Nucleus accumbens (tissue), 56 donors: ENCODE measurements around the gene MSRB3.

Experiments used
- DNase-seq, 56 donors: peaks; one replicate each; lab custom pipeline; 2025; lab: John Stamatoyannopoulos, UW

Gene MSRB3

DNA sequence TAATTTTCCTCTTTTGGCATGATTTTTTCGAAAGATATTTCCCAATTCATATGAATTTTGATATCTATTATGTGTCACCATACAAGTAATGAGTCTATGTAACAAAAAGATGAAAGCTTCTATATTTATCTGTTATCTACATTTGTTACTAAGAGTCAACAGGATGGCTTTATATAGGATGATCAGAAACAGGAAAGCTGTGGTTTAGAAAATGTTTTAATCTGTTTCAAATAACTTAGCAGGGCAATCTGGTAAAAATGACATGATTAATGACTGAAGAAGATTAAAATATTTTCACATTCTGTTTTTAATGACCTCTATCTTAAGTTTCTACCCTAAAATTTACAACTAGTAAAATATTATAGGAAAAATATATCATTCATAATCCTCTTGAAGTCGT, 105.8 kb downstream of the MSRB3 start:
- DNase-seq, result no peak

DNA sequence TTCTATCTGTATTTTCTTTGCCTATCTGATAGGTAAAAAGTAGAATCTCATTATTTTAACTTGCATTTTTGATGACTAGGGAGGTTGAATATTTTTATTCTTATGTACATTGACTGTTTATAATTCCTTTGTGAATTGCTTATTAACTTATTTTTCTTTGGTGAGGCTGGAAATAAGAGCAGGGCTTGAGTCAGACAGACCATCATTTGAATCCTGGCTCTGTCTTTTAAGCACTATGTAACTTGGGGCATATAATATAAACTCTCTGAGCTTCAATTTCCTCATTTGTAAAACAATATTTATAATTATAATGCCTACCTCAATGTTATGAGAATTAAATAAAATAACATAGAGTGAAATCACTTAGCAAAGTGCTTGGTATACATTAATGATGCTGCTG, 108.9 kb downstream of the MSRB3 start:
- DNase-seq, result no peak

DNA sequence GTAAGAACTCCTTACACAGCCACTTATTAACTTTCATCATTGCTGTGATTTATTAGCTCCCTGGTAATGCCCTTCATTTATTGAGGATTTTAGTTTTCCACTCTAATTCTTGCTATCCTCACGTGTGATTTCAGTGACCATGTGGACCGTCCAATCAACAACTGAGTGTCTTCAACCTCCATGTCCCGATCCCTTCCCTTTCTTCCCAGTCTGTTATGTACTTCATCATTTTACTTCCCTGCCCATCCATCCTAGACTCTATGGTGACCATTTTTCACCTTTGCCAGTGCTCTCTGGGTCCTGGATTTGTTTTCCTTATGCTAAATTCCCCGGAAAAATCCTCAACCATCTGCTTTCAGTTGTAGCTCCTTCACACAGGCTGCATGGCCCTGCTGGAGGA, 111.0 kb downstream of the MSRB3 start:
- no peak for DNase-seq

DNA sequence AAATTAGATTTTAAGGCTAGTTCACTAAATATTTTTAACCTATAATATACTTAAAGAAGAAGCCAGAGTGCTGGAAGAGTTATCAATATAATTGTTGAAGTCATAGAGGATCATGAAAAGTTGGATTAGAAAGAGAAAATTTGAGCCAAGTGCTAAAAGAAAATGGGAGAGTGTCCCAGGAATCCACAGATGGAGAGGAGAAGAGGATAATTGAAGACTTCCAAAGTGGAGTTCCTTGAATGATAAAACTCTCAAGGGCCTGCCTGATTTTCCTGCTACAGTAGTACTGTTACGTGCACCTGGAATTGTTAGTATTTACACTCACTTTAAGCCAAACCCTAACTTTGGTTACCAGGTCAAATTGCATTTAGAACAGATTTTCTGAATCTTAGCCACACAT, 113.2 kb downstream of the MSRB3 start:
- DNase-seq, result no peak

DNA sequence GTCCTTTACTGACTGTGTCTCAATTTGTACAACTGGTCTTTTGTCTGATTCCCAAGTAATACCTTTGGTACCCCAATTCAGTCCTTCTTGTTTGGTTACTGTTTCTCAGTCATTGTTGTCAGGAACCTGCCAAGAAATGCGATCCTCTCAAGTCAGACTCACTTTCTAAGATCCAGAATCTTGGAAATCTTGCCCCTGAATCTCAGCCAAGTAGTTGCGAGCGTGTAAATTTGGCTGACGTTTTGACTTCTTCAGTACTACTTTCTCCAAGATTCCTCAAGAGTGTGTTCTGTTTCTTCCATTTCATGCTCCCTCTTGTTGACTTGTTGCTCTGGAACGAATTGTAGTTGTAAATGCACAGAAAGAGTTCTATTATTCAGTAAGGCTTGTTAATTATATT, 114.0 kb downstream of the MSRB3 start:
- DNase-seq, result no peak

DNA sequence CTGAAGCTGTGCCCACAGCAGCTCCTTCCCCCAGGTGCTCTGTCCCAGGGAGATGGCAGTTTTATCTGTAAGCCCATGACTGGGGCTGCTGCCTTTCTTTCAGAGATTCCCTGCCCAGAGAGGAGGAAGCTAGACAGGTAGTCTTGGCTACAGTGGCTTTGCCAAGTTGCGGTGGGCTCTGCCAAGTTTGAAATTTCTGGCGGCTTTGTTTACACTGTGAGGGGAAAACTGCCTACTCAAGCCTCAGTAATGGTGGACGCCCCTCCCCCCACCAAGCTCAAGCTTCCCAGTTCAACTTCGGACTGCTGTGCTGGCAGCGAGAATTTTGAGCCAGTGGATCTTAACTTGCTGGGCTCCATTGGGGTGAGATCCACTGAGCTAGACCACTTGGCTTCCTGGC, 124.7 kb downstream of the MSRB3 start:
- peak in 2 of 56 donors; percentile 3 to 5 for DNase-seq

DNA sequence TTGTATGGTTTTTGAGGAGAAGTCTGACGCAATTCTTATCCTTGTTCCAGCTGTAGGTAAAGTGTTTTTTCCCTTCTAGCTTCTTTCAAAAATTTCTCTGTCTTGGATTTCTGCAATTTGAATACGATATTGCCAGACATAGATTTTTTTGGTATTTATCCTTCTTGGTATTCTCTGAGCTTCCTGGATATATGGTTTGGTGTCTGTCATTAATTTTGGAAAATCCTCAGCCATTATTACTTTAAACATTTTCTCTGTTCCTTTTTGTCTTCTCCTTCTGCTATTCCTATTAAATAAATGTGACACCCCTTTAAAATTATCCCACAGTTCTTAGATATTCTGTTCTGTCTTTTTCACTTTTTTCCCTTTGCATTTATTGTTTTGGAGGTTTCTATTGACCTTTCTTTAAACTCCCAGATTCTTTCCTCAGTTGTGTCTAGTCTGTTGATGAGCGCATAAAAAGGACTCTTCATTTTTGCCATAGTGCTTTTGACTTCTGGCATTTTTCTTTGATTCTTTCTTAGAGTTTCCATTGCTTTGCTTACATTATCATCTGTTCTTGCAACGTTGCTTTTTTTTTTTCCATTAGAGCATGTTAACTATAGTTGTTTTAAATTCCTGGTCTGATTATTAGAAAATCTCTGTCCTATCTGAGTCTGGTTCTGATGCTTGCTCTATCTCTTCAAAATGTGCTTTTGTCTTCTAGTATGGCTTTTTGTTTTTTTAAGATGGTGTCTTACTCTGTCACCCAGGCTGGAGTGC, 129.1 kb downstream of the MSRB3 start:
- no peak for DNase-seq

DNA sequence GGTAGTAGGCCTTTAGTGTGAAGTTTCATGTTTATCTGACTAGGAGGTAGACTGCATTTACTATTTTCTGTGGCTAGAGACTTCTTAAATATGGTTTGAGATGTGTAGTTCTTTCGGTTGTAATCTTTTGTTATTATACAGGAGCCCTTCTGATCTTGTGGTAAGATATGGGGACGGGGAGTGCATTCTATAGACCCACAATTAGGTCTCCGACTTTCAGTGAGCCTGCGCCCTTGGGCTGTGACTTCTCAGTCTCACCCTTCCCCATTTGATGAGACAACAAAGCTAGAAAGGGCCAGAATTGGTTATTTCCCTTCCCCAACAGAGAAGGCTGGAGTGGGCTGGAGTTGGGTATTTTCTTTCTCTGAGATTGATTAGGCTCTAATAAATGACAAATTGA, 130.0 kb downstream of the MSRB3 start:
- DNase-seq, result no peak

DNA sequence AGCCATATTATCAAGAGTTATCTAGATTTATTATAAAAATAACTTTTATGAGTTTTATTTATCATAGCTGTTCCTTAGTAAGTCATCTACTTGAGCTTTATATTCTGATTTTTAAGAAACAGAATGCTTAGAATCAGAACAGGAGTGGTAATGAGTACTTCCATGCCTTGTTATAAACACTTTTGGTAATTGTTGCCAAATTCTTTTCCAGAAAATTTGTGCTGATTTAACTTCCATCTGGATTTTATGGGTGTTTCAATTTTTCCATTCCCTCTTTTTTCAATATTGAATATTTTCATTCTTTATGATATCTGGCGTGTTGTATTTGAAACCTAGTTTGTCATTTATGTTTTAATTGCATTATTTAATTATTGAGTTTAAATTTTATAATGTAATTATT, 131.2 kb downstream of the MSRB3 start:
- DNase-seq, result no peak

DNA sequence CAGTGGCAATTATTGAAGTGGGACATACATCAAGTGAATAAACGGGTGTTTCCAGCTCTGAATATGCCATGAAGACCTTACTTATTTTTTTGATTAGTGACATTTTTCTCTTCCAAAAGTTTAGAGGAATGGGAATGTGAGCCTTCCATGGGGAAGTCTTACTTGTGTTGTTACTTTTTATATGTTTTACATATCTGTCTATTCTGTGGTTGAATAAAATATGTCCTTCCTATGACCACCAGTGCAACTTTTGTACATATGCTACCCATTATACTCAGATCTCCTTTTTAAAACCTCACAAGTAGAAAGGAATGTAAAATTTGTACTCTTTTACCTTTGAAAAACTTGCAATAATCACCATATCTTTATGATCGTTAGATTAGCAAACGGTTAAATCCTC, 132.7 kb downstream of the MSRB3 start:
- DNase-seq, result no peak

DNA sequence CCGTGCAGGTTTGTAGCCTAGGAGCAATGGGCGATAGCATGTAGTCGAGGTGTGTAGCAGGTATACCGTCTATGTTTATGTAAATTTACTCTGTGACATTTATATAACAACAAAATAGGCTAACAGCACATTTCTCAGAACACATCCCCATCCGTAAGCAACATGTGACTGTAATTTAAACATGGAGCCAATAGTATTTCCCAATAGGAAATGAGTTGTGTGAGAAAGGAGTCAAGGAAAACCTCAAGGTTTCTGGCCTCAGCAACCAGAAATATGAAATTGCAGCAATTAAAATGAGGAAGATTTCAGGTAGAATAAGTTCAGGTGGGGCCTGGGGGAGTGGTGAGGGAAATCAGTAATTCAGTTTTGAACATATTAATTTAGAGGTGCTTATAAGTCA, 136.0 kb downstream of the MSRB3 start:
- no peak for DNase-seq

DNA sequence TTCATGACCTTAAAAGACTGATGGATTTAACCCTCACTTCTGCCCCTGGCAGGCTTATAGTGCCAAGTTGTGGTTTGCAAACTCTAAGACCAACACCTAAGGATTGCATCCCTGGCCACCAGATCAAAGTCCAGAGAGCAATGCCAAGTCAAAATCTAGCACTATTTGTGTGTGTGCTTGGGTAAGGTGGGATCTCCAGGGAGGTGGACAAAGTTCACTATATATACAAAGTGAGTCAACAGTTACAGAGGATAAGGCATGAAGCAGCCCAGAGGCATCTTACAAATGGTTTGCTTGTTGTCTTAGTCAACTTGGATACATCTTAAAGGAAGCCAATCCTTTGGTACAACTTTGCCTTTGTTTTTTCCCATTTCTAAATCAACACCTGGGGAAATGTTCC, 137.3 kb downstream of the MSRB3 start:
- no peak for DNase-seq

DNA sequence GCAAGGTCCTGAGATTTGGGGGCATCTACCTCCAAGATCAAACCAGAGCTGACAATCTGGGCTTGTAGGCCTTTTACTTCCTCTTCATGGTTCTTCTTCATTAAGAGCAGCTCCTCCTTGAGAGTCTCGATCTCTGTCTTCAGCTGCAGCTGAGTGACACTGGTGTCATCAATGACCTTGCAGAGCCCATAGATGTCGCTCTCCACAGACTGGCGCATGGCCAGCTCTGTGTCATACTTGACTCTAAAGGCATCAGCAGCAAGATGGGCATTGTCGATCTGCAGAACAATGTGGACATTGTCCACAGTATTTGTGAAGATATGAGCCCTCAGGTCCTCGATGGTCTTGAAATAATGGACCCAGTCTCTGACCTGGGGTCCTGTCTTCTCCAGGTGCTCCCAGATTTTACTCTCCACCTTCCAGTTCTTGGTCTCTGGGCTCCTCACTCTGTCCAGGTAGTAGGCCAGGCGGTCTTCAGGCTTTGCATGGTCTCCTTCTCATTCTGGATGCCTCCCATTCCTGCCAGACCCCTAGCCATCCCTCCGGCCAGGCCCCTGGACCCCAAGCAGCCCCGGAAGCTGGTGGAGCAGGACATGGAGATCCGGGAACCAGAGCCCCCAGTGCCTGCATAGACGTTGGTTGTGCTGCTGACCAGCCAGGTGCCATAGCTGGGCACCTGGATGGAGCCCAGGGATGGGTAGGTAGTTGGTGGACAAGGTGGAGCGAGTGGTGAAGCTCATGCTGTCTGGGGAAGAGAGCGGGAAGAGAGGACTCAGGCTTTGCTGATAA, 141.0 kb downstream of the MSRB3 start:
- no peak for DNase-seq

DNA sequence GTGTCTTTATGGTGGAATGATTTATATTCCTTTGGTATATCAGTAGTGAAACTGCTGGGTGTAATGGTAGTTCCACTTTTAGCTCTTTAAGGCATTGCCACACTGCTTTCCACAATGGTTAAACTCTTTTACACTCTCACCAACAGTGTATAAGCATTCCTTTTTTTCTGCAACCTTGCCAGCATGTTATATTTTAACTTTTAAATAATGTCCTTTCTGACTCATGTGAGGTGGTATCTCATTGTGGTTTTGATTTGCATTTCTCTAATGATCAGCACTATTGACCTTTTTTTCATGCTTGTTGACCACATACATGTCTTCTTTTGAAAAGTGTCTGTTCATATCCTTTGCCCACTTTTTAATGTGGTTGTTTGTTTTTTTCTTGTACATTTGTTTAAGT, 142.5 kb downstream of the MSRB3 start:
- DNase-seq, result no peak

DNA sequence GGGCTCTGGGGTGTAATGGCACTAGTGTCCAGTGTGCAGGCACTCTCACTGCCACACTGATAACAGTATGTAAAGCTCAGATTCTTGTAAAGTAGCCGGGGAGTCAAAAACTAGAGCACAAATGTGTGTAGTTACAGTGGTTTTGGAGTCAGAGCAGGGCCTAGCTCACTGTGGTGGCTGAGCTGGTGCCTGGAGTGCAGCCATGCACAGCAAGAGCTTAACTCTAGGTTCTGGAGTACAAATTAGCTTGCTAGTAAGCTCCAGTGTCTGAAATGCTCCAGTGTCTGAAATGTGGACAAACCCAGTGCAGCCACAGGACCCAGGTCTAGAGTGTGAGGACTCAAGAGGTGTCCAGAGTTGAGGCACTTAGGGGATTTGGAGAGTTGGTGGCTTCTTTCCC, 149.2 kb downstream of the MSRB3 start:
- no peak for DNase-seq

DNA sequence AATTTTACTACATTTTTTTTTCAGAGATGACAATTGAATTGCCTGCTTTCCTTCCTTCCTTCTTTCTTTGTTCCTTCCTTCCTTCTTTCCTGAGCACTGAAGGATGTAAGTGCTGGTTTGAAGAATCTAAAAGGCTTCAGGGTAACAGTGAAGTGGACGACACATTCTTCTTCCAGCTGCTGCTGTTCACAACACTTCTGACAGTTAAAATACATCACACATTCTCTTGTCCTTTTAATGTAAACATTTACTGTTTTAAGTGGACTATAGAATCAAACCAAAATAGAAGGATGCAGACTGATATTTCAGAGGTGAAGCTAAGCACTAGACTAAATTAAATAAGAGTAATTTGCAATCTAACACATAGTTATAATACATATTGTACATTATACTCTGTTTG, 151.5 kb downstream of the MSRB3 start:
- no peak for DNase-seq

DNA sequence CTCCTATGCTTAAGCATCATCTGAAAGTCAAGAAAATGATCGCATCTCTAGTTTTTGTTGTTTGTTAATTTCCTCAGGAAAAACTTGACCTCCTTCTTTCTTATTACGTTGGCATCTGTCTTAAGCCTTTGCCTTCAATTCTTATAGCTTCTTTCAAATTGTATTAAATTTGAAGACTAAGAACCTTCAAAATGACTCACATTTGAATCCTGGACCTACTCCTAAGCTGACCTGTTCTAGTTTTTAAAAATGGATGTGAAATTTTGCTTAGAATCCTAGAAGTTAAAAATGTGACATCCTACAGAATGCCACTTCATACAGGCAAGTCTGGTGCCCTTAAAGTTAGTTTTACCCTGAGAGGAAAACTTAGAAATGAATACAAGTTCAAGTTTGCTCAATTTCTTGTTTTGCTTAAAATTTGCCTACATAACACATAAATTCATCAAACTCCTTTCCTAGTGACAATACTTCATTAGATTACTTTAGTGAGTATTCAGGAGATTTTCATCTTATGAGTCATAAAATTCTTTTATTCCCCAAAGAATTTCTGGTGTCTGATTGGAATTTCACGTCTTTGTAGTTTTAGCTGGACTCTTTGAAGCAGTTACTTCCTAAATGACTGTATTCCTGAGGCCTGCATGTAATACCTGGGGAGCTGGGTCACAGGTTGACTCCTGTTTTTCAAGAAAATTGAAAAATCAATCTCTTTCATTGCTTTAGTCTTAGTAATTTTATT, 152.3 kb downstream of the MSRB3 start:
- DNase-seq, result no peak

DNA sequence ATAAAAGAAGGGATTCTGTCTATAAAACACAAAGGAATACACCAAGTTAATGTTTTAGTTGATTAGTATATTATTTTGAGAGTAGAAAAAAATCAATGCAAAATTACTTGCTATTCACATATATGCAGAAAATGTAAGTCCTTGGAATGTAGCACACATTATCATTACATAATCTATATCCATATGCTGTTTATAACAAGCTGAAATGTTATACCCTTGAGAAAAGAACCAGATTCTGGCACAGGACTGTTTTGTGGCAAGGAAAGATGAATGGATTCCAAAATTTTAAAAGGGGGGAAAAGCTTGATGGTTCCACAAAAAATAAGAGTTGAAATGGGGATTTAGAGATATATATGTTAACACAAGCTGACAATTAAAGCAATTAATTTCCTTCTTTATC, 153.6 kb downstream of the MSRB3 start:
- no peak for DNase-seq

DNA sequence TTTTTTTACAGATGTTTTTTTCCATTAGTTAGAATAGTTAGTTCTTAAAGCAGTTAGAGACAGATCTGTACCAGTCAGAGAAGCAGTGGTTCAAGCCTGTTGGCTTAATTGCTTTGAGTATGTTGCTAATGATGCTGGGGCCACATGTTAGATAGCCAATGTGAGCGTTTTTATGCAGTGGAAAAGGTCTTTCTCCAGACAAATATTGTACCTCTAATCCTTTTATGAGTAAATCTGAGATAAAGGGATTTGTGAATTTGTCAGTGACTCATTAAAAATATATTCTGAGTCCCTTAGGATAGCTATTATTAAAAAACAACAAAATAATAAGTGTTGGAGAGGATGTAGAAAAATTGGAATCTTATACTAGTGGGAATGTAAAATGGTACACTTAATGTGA, 154.2 kb downstream of the MSRB3 start:
- DNase-seq, result no peak

DNA sequence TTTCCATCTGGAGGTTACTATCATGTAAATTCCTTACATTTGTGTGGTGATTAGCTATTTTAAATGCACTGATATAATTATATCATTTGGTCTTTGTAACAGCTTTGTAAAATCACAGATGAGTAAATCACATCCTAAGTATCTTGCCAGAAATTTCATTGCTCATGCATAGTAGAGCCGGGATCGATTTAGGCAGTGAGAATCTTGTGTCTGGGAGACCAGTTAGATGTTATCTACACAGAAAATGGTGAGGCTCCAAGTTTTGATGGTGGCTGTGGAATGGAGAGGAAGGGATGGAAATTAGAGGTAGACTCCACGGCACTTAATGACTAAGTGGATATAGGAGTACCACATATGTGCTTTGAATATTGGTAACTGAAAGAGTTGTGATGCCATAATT, 156.3 kb downstream of the MSRB3 start:
- no peak for DNase-seq

DNA sequence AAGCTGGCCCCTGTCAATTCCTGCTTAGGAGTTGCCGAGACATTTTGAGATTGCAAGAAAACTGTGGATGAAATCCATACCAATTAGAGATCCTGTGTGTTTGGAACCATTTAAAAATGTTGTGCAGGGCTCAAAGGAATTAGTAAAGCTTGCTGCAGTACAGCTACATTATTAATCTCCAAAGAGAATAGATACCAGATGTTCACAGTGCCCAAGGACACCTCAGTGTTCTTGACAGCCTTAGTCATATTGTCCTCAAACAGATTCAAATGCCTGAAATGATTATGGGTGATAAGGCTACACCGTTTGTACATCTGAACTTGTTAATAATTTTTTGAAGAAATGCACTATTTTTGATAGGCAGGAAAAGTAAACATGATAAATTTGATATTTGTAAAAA, 164.6 kb downstream of the MSRB3 start:
- no peak for DNase-seq

DNA sequence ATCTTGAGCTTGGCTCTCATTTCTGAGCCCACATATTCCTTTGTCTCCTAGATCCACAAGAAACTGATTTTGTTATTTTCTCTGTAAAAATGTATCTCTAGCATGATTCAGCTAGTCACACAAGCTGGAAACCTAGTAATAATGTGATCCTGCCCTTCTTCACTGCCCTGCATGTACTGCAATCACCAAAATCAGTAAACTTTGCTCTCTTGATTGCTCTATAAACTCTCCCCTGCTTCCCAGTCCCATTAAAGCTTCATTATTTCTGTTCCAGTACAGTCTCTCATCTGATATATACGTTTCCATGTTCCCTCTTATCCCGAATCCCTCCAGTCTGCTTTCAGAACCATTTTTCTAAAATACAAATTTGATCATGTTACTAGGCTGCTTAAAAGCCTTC, 166.5 kb downstream of the MSRB3 start:
- no peak for DNase-seq
